Stimulated activated naive CD8-positive, alpha-beta T cell treated with anti-CD3 and anti-CD28 coated beads, Interleukin-15, amount 100 ng/mL, for 72 hours (primary cell): Measurements from ENCODE around the gene ABCC2.
"Not testable (repeated sequence)": the region's sequence is repeated elsewhere in the genome, so short reads cannot be mapped to it uniquely, and the experiment has no call there.

Experiments
- ATAC-seq: fragments of 150-1000 bp; cut with Tn5 transposase; 2 replicates; pipeline ENCODE4 v1.10.0; 2021; ENCODE audit warnings: mild to moderate bottlenecking, moderate library complexity
- DNase-seq, 2 donors: peaks; one replicate each; pipeline ENCODE4 v3.0.0; 2021 to 2022
- H3K27ac Mint-ChIP-seq, 2 donors: one replicate each; pipeline ENCODE4 v1.8.0; 2022; ENCODE audit warnings: mild to moderate bottlenecking in 2 of 2, mixed read lengths in 2 of 2, moderate library complexity in 2 of 2
- H3K27me3 Mint-ChIP-seq: one replicate; pipeline ENCODE4 v1.8.0; 2022; ENCODE audit warnings: mixed read lengths
- H3K4me1 Mint-ChIP-seq: one replicate; pipeline ENCODE4 v1.8.0; 2022; ENCODE audit warnings: mild to moderate bottlenecking, mixed read lengths
- H3K4me3 Mint-ChIP-seq, 2 donors: one replicate each; pipeline ENCODE4 v1.8.0; 2022; ENCODE audit warnings: mild to moderate bottlenecking in 2 of 2, mixed read lengths in 2 of 2, moderate library complexity in 1 of 2
- H3K9me3 Mint-ChIP-seq, 2 donors: one replicate each; pipeline ENCODE4 v1.8.0; 2022; ENCODE audit warnings: mixed read lengths in 2 of 2

The ABCC2 gene

GRCh38 chr10:99814143-99814542 is 31.7 kb downstream of the ABCC2 start:
- Mint-ChIP-seq H3K4me3 (no peak overlapping the region), H3K9me3 (no peaks in the 10 kb centered on the region), H3K4me1 (no peaks in the 10 kb centered on the region), H3K27ac (no peak overlapping the region), H3K27me3 (no peaks in the 10 kb centered on the region)
- ATAC-seq = no peak
- DNase-seq = no peak

DNA sequence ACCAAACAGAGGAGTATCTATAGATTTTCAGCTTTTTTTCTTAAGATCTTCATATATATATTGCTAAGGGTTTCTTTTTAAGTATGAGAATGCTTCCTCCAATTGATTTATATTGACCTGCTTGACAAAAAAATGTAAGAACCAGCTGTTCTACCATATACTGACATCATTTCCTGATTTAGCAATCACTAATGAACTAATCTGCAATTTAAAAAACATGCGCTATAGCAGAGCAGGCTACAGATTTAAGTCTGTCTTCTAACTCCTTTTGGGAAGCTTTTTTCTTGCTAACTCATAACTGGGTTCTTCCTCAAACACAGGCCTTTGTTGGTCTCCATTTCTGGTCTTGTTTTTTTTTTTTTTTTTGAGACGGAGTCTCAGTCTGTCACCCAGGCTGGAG is 33.2 kb downstream of the ABCC2 start:
- Mint-ChIP-seq H3K4me1 (no peaks in the 10 kb centered on the region), H3K27me3 (no peaks in the 10 kb centered on the region), H3K9me3 (no peaks in the 10 kb centered on the region), H3K4me3 (no peak overlapping the region), H3K27ac (no peak overlapping the region)
- no peak for DNase-seq
- ATAC-seq = no peak

GRCh38 chr10:99827936-99828335 is 45.5 kb downstream of the ABCC2 start:
- DNase-seq = no peak
- peaks cover 6 to 8% of the 10 kb centered on the region in 2 donors for H3K9me3 Mint-ChIP-seq
- H3K27me3 Mint-ChIP-seq = no peaks in the 10 kb centered on the region
- H3K27ac Mint-ChIP-seq = no peak overlapping the region
- peaks cover 8% of the 10 kb centered on the region for H3K4me1 Mint-ChIP-seq
- no peak for ATAC-seq
- no peak overlapping the region for H3K4me3 Mint-ChIP-seq

DNA sequence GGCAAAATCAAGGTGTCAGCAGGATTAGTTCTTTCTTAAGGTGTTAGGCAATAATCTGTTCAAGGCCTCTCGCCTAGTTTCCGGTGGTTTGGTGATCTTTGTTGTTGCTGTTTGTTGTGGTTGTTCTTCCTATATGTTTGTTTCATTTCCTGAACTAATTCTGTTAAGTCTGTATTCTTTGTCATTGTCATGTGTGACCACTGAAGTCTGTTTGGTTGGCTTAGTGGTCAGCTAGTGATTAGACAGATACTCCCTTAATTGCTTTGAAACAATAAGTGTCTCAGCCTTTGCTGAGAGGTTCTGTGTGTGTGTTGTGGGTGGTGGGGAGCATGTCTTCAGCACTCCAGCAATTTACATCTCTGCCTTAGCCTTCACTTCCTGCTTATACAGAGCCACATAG is 46.0 kb downstream of the ABCC2 start:
- Mint-ChIP-seq H3K27me3 (no peaks in the 10 kb centered on the region), H3K4me1 (peaks cover 8% of the 10 kb centered on the region), H3K9me3 (peaks cover 6 to 8% of the 10 kb centered on the region in 2 donors), H3K4me3 (no peak overlapping the region), H3K27ac (no peak overlapping the region)
- ATAC-seq (peak; percentile 82), DNase-seq (peak in 1 of 2 donors; percentile 16)

DNA sequence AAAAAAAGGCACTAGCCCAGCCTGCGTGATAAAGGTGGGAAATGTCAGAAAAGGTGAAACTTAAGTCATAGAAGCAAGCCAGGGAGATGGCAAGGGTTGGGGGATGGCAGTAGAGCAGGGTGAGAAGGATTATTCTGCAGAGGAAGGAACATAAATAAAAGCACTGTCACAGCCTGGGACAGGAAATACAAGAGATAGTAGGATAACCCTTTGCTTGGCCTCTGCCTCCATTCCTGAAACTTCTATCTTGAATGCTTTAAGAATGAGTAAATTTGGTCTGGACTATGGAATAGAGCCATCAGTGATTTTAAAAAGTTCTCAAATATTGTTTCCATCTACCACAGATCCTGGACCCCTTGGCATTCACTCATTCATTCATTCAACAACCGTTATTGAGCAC is 50.0 kb downstream of the ABCC2 start:
- no peak overlapping the region for H3K4me3 Mint-ChIP-seq
- H3K27me3 Mint-ChIP-seq = no peaks in the 10 kb centered on the region
- no peak overlapping the region for H3K27ac Mint-ChIP-seq
- ATAC-seq (no peak), DNase-seq (no peak)
- H3K4me1 Mint-ChIP-seq = peaks cover 8% of the 10 kb centered on the region
- peaks cover 6 to 8% of the 10 kb centered on the region in 2 donors for H3K9me3 Mint-ChIP-seq

DNA sequence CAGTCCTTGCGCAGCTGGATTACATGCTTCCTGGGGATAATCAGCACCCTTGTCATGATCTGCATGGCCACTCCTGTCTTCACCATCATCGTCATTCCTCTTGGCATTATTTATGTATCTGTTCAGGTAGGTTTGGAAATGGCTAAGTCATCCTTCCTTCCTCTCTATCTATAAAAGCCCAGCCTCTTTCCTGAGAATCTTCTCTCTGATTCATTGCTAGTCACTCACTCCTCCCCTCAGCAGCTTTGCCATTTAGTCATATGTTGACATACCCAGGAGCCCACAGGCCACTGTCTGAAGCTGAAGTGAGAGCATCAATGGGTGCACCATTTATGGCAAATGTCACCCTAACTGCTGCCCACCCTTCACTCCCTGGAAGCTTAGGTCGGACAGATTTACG is 52.0 kb downstream of the ABCC2 start:
- no peaks in the 10 kb centered on the region for H3K9me3 Mint-ChIP-seq
- H3K4me3 Mint-ChIP-seq = no peak overlapping the region
- ATAC-seq (no peak), DNase-seq (no peak)
- H3K4me1 Mint-ChIP-seq = no peaks in the 10 kb centered on the region
- H3K27me3 Mint-ChIP-seq = no peaks in the 10 kb centered on the region
- H3K27ac Mint-ChIP-seq = no peak overlapping the region

DNA sequence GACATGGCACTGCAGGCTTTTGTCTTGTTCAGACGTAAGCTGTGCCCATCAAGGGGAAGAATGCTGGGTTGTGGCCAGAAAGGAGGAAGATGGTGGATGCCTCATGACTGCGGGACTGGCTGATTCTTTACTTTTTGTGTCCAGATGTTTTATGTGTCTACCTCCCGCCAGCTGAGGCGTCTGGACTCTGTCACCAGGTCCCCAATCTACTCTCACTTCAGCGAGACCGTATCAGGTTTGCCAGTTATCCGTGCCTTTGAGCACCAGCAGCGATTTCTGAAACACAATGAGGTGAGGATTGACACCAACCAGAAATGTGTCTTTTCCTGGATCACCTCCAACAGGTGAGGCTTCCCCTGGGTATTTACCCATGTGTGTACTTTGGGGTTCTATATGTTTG is 53.5 kb downstream of the ABCC2 start:
- Mint-ChIP-seq H3K27ac (no peak overlapping the region), H3K4me3 (no peak overlapping the region), H3K9me3 (no peaks in the 10 kb centered on the region), H3K4me1 (no peaks in the 10 kb centered on the region), H3K27me3 (no peaks in the 10 kb centered on the region)
- no peak for ATAC-seq
- DNase-seq = no peak

DNA sequence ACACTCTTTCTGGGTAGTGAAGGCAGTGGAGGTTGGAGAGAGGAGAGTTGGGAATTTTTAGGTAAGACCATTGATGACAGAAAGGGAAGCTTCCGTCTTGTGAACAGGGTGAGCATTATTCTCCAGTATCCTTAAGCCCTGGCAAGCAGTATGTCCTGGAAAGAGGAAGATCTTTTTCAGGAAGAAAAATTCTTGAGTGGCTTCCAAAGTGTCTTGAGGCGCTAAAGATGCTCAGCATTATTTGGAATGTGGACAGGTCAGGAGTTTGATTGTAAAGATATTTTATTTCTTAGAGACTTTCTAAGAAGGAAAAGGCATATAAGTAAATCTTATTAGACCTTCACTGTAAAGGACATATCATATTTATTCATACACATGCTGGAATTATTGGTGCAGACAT is 54.3 kb downstream of the ABCC2 start:
- Mint-ChIP-seq H3K4me1 (no peaks in the 10 kb centered on the region), H3K27me3 (no peaks in the 10 kb centered on the region), H3K27ac (no peak overlapping the region), H3K9me3 (no peaks in the 10 kb centered on the region), H3K4me3 (no peak overlapping the region)
- DNase-seq (no peak), ATAC-seq (no peak)

- H3K4me3 Mint-ChIP-seq, H3K27ac Mint-ChIP-seq, DNase-seq, ATAC-seq, H3K9me3 Mint-ChIP-seq, H3K27me3 Mint-ChIP-seq, H3K4me1 Mint-ChIP-seq: not testable (repeated sequence)
Observed at GRCh38 chr10:99840859-99841258, 58.4 kb downstream of the ABCC2 start.

- Mint-ChIP-seq H3K27me3 (no peaks in the 10 kb centered on the region), H3K4me3 (no peak overlapping the region), H3K4me1 (peaks cover 11% of the 10 kb centered on the region), H3K9me3 (no peaks in the 10 kb centered on the region), H3K27ac (no peak overlapping the region)
- DNase-seq = no peak
- no peak for ATAC-seq
Observed at GRCh38 chr10:99841746-99842145, 59.3 kb downstream of the ABCC2 start.

GRCh38 chr10:99843310-99843709 is 60.9 kb downstream of the ABCC2 start:
- ATAC-seq (no peak), DNase-seq (no peak)
- Mint-ChIP-seq H3K4me1 (peaks cover 11% of the 10 kb centered on the region), H3K27ac (no peak overlapping the region), H3K4me3 (no peak overlapping the region), H3K27me3 (no peaks in the 10 kb centered on the region), H3K9me3 (no peaks in the 10 kb centered on the region)

DNA sequence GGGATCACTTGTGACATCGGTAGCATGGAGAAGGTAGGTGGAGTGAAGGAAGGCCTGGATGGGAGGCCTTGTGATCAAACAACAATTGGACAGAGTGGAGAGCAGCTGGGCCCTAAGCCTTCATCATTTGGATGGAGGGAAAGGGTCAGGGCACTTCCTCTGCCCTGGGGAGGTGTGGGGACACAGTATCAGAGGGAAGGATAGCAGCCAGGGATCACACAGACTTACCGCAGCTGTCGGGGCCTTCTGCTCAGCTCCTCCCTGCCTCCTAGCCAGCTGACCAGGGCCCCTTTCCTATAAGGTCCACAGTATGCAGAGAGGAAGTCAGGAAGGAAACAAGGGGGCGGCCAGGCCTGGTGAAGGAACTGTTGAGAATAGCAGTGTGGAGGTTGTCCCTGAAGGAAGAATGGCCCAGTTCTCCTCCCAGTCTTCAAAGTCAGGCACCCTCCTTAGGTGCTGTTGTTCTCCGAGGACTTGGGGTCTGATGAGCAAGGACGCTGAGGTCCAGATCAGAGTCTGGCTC is 62.1 kb downstream of the ABCC2 start:
- ATAC-seq = no peak
- H3K4me1 Mint-ChIP-seq = peaks cover 11% of the 10 kb centered on the region
- H3K9me3 Mint-ChIP-seq = no peaks in the 10 kb centered on the region
- no peak overlapping the region for H3K4me3 Mint-ChIP-seq
- peak overlapping the region in 1 of 2 donors; percentile 69 for H3K27ac Mint-ChIP-seq
- H3K27me3 Mint-ChIP-seq = no peaks in the 10 kb centered on the region
- DNase-seq = no peak

DNA sequence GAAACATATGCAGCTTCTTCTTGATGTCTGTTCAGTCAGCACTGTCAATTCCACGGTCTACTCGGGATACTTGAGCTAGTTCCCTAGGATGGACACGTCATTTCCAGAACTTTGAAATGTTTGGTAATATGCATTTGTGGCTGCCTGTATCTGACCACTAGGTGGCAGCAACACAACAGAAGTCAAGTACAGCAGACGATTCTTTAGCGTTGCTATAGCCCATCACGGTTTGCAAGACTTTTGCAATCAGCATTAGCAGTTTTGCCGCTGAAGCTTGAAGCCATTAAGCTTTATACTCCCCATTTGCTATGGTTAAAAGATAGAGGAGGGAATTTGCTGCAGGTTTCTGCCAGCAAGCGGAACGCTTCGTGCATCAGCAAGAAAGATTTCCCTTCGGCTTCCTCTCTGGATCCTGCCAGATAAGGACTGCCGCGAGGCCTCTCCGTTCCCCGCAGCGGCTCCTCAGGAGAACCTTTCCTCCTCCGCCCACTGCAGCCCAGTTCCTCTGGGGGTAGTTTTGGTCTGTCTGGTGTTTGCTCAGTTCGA is 63.5 kb downstream of the ABCC2 start:
- Mint-ChIP-seq H3K4me3 (peak overlapping the region; percentile 10 to 22), H3K27ac (peak overlapping the region in 1 of 2 donors; percentile 22), H3K9me3 (no peaks in the 10 kb centered on the region), H3K27me3 (no peaks in the 10 kb centered on the region), H3K4me1 (peaks cover 11% of the 10 kb centered on the region)
- ATAC-seq (peak; percentile 89), DNase-seq (peak; percentile 65 to 70)

GRCh38 chr10:99849057-99849456 is 66.6 kb downstream of the ABCC2 start:
- DNase-seq = no peak
- no peak for ATAC-seq
- peaks cover 11% of the 10 kb centered on the region for H3K4me1 Mint-ChIP-seq
- no peaks in the 10 kb centered on the region for H3K9me3 Mint-ChIP-seq
- H3K27me3 Mint-ChIP-seq = no peaks in the 10 kb centered on the region
- H3K4me3 Mint-ChIP-seq = no peak overlapping the region
- no peak overlapping the region for H3K27ac Mint-ChIP-seq

DNA sequence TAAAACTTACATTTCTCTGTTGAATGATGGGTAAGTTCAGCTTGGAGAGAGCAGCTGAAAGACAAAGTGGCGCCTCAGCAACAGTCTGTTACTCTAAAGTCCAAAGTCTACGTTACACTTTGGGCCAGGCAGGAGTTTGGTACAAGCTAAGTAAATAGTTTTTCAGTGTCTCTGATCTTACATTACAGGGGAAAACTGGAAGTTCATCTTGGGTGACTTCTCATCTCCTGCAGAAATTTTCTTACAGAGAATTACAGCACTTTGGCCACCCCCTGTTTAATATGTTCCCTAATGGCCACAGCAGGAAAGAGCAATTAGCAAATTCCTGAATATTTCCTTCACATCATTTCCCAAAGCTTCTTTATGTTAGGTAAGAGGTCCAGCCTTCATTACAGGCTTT is 67.1 kb downstream of the ABCC2 start:
- no peak for ATAC-seq

DNA sequence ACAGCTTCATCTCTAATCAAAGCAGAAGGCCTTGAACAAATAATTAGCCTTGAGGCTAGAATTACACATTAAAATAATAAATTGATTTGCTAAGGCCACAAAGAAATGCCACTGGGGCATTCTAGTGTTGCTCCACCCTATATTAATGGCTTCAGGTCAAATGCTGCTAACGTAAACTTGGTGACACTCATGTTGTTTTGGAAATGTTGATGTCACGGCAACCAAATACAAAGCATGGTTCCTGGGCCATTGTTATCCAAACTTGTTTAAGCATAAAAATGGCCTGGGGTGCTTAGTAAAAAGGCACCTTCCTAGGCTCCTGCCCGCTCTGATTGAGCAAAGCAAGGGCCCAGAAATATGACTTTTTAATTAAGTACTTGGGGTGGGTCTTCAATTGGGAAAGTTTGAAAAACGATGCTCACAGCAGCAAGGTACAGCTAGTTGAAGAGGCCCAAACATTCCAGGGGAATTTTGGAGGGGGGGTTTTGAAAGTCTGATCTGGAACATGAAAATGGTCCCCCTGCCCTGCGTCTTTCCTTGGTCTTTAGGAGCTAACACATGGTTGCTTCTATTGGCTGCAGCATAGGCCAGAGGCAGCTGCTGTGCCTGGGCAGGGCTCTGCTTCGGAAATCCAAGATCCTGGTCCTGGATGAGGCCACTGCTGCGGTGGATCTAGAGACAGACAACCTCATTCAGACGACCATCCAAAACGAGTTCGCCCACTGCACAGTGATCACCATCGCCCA is 67.8 kb downstream of the ABCC2 start:
- Mint-ChIP-seq H3K27me3 (no peaks in the 10 kb centered on the region), H3K9me3 (no peaks in the 10 kb centered on the region), H3K27ac (no peak overlapping the region), H3K4me1 (peaks cover 11% of the 10 kb centered on the region), H3K4me3 (no peak overlapping the region)
- DNase-seq = no peak
- no peak for ATAC-seq

More for the DNA sequence above, 67.1 kb downstream of the ABCC2 start:
- Mint-ChIP-seq H3K27ac (no peak overlapping the region), H3K27me3 (no peaks in the 10 kb centered on the region), H3K4me1 (peaks cover 11% of the 10 kb centered on the region), H3K4me3 (no peak overlapping the region), H3K9me3 (no peaks in the 10 kb centered on the region)
- DNase-seq = no peak
